Transverse colon (tissue), 4 donors: ENCODE data around the gene GADD45G.

Experiments
- CTCF ChIP-seq, 5 experiments: fragments of 200-600 bp in 3 of 5; fragments of 450-650 bp in 2 of 5; sonication (generic) in 3 of 5; IDR thresholded peaks; 1 replicate in 2 of 5; 2 replicates in 3 of 5; pipeline ENCODE4 v1.5.1; 2016 to 2017; ENCODE audit warnings: antibody characterized with exemption in 5 of 5, inconsistent platforms in 3 of 5, mild to moderate bottlenecking in 2 of 5, moderate library complexity in 1 of 5
- EP300 ChIP-seq: sonication (generic); formaldehyde crosslinking; IDR thresholded peaks from one replicate; pipeline ENCODE4 v1.6.1; 2017; ENCODE audit warnings: antibody characterized with exemption, low read depth
- POLR2AphosphoS5 ChIP-seq, 3 donors: sonication (generic); formaldehyde crosslinking; IDR thresholded peaks; one replicate each; pipeline ENCODE4 v1.6.1; 2016; ENCODE audit warnings: antibody characterized with exemption in 3 of 3

- TF ChIP-seq CTCF (IDR thresholded peaks at IDR 0.05) (no peak), POLR2AphosphoS5 (IDR thresholded peaks at IDR 0.05) (no peak), EP300 (no peak)
Measured at GRCh38 chr9:89638893-89639292, 34.1 kb downstream of the GADD45G start.
